Measurements from ENCODE around the gene LRIG1. TPM values are rescaled to one million over a fixed set of nuclear protein-coding genes. Genes with fewer than 3 reads are reported as not detected.
"Not testable (repeated sequence)": the region's sequence is repeated elsewhere in the genome, so short reads cannot be mapped to it uniquely, and the experiment has no call there.

The LRIG1 gene
- total RNA-seq, 1 donor from 2014 or later: 8.2 TPM

- H3K36me3 ChIP-seq (ENCODE audit: control insufficient read depth, insufficient read depth, low read length): no peaks in the 10 kb centered on the region
- H3K27me3 ChIP-seq (ENCODE audit: control insufficient read depth, insufficient read depth, low read length): no peaks in the 10 kb centered on the region
- TF ChIP-seq, protein P1, sequence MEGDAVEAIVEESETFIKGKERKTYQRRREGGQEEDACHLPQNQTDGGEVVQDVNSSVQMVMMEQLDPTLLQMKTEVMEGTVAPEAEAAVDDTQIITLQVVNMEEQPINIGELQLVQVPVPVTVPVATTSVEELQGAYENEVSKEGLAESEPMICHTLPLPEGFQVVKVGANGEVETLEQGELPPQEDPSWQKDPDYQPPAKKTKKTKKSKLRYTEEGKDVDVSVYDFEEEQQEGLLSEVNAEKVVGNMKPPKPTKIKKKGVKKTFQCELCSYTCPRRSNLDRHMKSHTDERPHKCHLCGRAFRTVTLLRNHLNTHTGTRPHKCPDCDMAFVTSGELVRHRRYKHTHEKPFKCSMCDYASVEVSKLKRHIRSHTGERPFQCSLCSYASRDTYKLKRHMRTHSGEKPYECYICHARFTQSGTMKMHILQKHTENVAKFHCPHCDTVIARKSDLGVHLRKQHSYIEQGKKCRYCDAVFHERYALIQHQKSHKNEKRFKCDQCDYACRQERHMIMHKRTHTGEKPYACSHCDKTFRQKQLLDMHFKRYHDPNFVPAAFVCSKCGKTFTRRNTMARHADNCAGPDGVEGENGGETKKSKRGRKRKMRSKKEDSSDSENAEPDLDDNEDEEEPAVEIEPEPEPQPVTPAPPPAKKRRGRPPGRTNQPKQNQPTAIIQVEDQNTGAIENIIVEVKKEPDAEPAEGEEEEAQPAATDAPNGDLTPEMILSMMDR (IDR thresholded peaks at IDR 0.05; ENCODE audit: insufficient read depth, low read length, poor library complexity, severe bottlenecking): no peak
- DNase-seq (ENCODE audit: low read depth): no peak
- no peak overlapping the region for H3K4me3 ChIP-seq (ENCODE audit: low read depth, low read length)
Measured at GRCh38 chr3:66426135-66426534, 74.7 kb downstream of the LRIG1 start.

- Histone ChIP-seq H3K36me3 (ENCODE audit: control insufficient read depth, insufficient read depth, low read length) (no peaks in the 10 kb centered on the region), H3K27me3 (ENCODE audit: control insufficient read depth, insufficient read depth, low read length) (no peaks in the 10 kb centered on the region), H3K4me3 (ENCODE audit: low read depth, low read length) (no peak overlapping the region)
- no peak for DNase-seq (ENCODE audit: low read depth)
- TF ChIP-seq, protein P1 (IDR thresholded peaks at IDR 0.05; ENCODE audit: insufficient read depth, low read length, poor library complexity, severe bottlenecking): no peak
Measured at GRCh38 chr3:66425576-66426114, 75.2 kb downstream of the LRIG1 start.

GRCh38 chr3:66425032-66425431 lies 75.8 kb downstream of the LRIG1 start:
- TF ChIP-seq, protein P1 (IDR thresholded peaks at IDR 0.05; ENCODE audit: insufficient read depth, low read length, poor library complexity, severe bottlenecking): no peak
- no peak overlapping the region for H3K4me3 ChIP-seq (ENCODE audit: low read depth, low read length)
- DNase-seq (ENCODE audit: low read depth): no peak
- no peaks in the 10 kb centered on the region for H3K27me3 ChIP-seq (ENCODE audit: control insufficient read depth, insufficient read depth, low read length)
- H3K36me3 ChIP-seq (ENCODE audit: control insufficient read depth, insufficient read depth, low read length): no peaks in the 10 kb centered on the region

DNA sequence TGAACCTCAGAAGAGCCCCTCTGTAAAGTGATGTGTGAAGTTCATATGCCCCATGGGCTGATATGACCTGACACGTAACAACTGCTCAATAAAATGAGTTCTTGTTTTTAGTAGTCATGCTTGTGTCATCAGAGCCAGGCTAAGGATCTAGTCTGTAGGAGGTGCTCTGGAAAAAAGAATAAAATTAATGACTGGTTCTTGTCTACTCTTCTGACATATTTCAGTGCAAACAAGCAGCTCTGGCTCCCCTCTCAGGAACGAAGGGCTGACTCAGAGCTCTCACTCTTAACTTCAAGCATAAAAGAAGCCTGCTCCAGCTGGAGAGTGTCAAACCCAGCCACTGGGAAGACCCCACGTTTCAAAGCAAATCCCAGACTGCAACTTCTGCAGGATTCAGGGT lies 77.0 kb downstream of the LRIG1 start:
- H3K27me3 ChIP-seq (ENCODE audit: control insufficient read depth, insufficient read depth, low read length): no peaks in the 10 kb centered on the region
- H3K36me3 ChIP-seq (ENCODE audit: control insufficient read depth, insufficient read depth, low read length): no peaks in the 10 kb centered on the region
- no peak overlapping the region for H3K4me3 ChIP-seq (ENCODE audit: low read depth, low read length)
- DNase-seq (ENCODE audit: low read depth): no peak
- TF ChIP-seq, protein P1 (IDR thresholded peaks at IDR 0.05; ENCODE audit: insufficient read depth, low read length, poor library complexity, severe bottlenecking): no peak

GRCh38 chr3:66421893-66422292 lies 78.9 kb downstream of the LRIG1 start:
- H3K36me3 ChIP-seq (ENCODE audit: control insufficient read depth, insufficient read depth, low read length); H3K4me3 ChIP-seq (ENCODE audit: low read depth, low read length); H3K27me3 ChIP-seq (ENCODE audit: control insufficient read depth, insufficient read depth, low read length); DNase-seq (ENCODE audit: low read depth): not testable (repeated sequence)

GRCh38 chr3:66421144-66421543 lies 79.7 kb downstream of the LRIG1 start:
- H3K36me3 ChIP-seq (ENCODE audit: control insufficient read depth, insufficient read depth, low read length); DNase-seq (ENCODE audit: low read depth): not testable (repeated sequence)

DNA sequence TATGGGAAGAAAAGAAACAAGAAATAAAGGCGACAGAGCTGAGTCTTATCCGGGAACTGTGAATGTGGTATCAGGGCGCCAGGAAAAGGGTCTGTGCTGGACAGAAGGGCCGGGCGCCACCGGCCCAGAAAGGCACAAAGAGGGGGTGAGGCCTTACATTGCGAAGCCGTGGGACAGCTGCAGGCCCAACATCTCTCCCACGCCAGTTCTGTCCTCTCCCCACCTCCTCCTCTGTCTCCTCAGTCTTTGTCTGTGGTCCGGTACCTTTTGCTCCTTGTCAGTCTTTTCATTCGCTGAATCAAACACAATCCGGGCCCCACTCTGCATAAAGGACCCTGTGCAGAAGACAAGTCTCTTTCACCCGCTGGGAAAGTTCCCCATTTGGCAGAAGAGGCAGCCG lies 81.8 kb downstream of the LRIG1 start:
- Histone ChIP-seq H3K36me3 (ENCODE audit: control insufficient read depth, insufficient read depth, low read length) (no peaks in the 10 kb centered on the region), H3K27me3 (ENCODE audit: control insufficient read depth, insufficient read depth, low read length) (no peaks in the 10 kb centered on the region), H3K4me3 (ENCODE audit: low read depth, low read length) (no peak overlapping the region)
- DNase-seq (ENCODE audit: low read depth): no peak
- TF ChIP-seq, protein P1 (IDR thresholded peaks at IDR 0.05; ENCODE audit: insufficient read depth, low read length, poor library complexity, severe bottlenecking): no peak

More at GRCh38 chr3:66421144-66421543, 79.7 kb downstream of the LRIG1 start:
- not testable (repeated sequence) for H3K4me3 ChIP-seq (ENCODE audit: low read depth, low read length); H3K27me3 ChIP-seq (ENCODE audit: control insufficient read depth, insufficient read depth, low read length)
